ENCODE results near the gene TPD52L3. TPM values are rescaled to one million over a fixed set of nuclear protein-coding genes. Genes with fewer than 3 reads are reported as not detected.

Gene TPD52L3
- total RNA-seq, 1 donor from 2014 or later, result not detected

DNA sequence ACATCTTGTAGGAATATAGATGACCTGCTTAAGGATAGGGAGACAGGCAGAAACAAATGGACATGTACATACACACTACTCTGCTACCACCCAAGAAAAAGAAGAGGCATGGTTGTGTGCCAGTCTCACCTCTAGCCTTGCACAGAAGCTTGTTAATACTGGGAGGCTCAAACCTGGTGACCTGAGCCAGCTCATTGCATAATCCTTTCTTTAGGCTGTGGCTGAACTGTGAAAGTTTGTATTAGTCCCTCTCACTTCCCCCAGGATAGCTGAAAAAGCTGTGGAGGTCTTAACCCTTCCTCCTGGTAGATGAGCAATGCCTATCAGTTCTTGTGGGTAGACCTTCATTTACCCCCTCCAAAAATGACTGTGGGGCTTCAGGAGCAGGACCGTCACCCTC lies 28.7 kb downstream of the TPD52L3 start:
- H3K4me3 ChIP-seq (ENCODE audit: low read depth, low read length), result no peak overlapping the region
- TF ChIP-seq, protein P1, sequence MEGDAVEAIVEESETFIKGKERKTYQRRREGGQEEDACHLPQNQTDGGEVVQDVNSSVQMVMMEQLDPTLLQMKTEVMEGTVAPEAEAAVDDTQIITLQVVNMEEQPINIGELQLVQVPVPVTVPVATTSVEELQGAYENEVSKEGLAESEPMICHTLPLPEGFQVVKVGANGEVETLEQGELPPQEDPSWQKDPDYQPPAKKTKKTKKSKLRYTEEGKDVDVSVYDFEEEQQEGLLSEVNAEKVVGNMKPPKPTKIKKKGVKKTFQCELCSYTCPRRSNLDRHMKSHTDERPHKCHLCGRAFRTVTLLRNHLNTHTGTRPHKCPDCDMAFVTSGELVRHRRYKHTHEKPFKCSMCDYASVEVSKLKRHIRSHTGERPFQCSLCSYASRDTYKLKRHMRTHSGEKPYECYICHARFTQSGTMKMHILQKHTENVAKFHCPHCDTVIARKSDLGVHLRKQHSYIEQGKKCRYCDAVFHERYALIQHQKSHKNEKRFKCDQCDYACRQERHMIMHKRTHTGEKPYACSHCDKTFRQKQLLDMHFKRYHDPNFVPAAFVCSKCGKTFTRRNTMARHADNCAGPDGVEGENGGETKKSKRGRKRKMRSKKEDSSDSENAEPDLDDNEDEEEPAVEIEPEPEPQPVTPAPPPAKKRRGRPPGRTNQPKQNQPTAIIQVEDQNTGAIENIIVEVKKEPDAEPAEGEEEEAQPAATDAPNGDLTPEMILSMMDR (conservative IDR thresholded peaks at IDR 0.05; ENCODE audit: low read depth, low read length), result no peak
- no peak for DNase-seq (ENCODE audit: low read depth)

DNA sequence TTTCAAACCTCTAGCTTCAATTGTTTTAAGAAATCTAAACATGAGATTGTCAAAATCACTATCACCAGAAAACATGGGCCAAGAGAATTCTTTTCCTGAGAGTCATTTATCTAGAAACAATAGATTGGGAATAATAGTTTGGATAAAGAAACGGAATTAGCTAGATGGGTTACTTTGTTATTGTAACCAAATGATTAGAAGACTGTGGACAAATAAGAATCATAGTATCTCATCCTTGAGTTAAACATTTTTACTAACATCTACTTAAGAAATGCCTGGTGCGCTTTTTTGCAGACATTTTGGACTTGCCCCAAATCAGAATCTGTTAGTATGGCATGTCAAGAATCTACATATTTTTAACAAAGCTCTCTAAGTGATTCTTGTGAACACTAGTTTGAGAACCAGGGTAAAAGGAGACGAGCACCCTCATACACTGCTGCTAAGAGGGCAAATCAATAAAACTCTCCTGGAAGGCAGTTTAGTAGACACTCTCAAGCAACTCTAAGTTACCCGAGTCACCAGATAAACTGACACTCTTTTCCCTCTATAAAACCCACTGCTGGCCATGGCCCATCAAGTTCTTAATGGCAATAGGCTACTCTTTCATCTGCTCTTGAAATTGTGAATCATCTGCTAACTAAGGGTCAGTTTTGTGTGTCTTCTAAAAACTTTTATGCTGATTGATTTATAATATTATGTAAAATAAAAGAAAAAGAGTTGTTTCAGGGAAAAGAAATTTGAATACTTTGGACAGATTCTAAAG lies 39.1 kb downstream of the TPD52L3 start:
- TF ChIP-seq, protein P1 (conservative IDR thresholded peaks at IDR 0.05; ENCODE audit: low read depth, low read length), result no peak

DNA sequence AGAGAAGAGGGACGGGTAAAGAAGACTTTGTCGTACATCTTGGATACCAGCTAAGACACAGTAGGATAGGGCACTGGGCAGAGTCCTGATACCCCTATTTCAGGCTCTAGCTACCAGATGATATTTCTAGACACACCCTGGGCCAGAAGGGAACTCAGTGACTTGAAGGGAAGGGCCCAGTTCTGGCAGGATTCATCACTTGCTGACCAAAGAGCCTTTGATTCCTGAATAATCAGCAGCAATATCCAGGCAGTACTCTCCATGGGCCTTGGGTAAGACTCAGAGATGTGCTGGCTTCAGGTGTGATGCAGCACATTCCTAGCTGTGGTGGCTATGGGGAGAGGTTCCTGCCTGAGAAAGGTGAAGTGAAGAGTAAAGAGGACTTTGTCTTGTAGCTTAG lies 40.7 kb downstream of the TPD52L3 start:
- DNase-seq (ENCODE audit: low read depth), result no peak
- H3K4me3 ChIP-seq (ENCODE audit: low read depth, low read length), result no peak overlapping the region
- TF ChIP-seq, protein P1 (conservative IDR thresholded peaks at IDR 0.05; ENCODE audit: low read depth, low read length), result no peak

More for the DNA sequence above, 39.1 kb downstream of the TPD52L3 start:
- no peak overlapping the region for H3K4me3 ChIP-seq (ENCODE audit: low read depth, low read length)
- no peak for DNase-seq (ENCODE audit: low read depth)

Other genes with a start within 250 kb of the TPD52L3 start
- 1.3 TPM in 1 of 2 replicates, not detected in the other for gene IL33, start 112.6 kb upstream of the TPD52L3 start, total RNA-seq
- 34.7 and 36.9 TPM in 2 replicates for gene UHRF2, start 84.8 kb downstream of the TPD52L3 start, total RNA-seq

Data from epithelial cell of proximal tubule (primary cell).